Measurements from ENCODE around the gene TMEM11. TPM values are rescaled to one million over a fixed set of nuclear protein-coding genes. Genes with fewer than 3 reads are reported as not detected.

The TMEM11 gene
- total RNA-seq, 4 donors from 2014 or later = 16.2 to 27.6 (median 21.5) TPM

Small RNAs within 50 kb of the gene (small RNA-seq; reads per million reads assigned to genes)
- not detected for gene RN7SL426P

Other genes starting within 250 kb of the TMEM11 start
- 100 to 1,000 TPM; 109 to 169 (median 133) TPM for gene USP22, start 171.2 kb downstream of the TMEM11 start, total RNA-seq
- gene DHRS7B, start 87.2 kb downstream of the TMEM11 start, total RNA-seq = 10 to 100 TPM; 24.3 to 35.1 (median 33.7) TPM
- 10 to 100 TPM in 3 of 4 donors, 1 to 10 TPM in 1; 5.7 to 12.0 (median 10.8) TPM for gene NATD1, start 39.2 kb upstream of the TMEM11 start, total RNA-seq
- 10 to 100 TPM; 17.5 to 39.0 (median 21.6) TPM for gene MAP2K3, start 70.5 kb upstream of the TMEM11 start, total RNA-seq
- gene KCNJ12, start 162.2 kb upstream of the TMEM11 start, total RNA-seq = 1 to 10 TPM in 3 of 4 donors, under 1 TPM in 1; 0.84 to 2.4 (median 1.7) TPM